Measurements from ENCODE around the gene TMEM190.

TMEM190 gene

DNA sequence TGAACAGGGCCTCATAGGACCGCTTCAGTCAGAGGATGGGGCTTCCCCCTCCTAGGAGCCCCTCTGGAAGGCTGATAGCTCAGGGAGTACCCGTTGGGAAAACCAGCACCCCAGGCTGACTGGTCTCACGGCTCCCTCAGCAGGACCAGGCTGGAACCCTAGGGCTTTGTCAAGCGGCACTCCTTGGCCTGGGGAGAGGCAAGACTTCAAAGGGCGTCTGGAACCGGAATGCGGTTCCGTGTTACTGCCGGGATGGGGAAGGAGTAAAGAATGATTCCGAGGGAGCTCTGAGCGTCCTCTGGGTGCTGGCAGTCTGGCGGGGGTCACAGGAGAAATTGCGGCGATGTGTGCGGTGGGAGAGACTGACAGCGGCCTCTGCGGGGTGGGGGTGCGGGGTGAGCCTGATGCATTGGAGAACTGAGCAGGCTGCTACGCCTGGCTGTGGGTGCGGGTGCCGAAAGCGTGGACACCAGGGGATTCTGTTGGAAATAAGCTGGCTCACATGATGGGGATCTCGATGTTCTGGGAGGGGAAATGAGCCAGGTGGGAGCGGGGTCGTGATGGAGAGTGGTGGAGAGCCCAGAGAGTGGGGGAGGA is 24.0 kb upstream of the TMEM190 start:
- no peak for DNase-seq

DNA sequence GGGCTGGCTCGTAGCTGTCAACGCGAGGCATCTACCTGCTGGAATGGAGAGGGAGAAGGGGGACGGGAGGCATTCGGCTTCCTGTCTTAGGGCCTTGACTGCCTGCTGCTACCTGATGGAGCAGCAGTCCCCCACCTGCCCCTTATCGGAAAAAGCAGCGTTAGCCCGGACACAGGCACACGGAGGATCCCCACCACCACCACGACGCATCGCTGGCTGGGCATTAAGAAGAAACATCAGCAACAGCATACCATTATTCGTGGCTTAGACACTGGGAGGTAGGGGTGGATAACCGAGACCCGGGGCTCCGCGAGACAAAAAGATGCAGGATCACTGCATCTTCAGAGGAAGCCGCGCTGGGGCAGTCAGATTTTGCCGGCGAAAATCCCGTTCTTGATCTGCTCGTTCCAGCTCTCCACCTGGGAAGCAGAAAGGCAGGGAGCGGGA is 23.2 kb upstream of the TMEM190 start:
- DNase-seq = no peak

DNA sequence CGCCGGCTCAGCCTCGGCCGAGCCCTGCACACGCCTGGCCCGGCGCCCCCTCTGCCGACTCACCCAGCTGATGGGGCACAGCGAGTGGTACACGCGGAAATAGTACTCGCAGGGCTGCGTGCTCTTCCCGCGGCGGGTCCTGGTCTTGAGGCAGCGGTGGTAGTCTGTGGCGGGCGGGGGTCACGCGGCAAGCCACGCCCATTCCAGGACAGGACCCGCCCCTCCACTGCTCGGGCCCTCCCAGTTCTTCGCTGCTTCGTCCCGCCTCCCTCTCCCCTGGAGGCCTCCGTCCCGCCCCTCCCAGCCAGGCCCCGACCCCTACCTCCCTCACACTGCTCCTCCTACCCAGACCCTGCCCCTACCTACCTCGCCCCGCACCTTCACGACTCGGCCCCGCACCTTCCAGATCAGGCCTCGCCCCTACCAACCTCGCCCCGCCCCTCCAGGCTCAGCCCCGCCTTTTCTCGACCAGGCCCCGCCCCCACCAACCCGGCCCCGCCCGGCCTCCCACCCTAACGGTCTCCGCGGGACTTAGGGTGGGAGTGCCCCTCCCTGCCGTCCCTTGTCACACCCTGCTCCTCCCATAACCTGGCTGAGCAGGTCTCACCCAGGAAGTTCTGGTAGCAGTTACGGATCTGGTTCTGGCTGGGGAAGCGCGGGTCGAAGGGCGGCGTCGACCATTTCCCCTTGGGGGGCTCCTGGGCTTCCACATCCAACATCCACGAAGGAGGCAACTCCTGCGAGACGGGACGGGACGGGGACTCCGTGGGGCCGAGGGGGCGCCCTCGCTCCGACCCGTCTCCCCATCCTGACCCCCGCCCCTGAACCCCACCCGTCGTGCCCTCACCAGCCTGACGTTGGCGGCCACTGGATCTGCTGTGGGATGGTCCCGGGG is 22.6 kb upstream of the TMEM190 start:
- DNase-seq = peak; percentile 42

DNA sequence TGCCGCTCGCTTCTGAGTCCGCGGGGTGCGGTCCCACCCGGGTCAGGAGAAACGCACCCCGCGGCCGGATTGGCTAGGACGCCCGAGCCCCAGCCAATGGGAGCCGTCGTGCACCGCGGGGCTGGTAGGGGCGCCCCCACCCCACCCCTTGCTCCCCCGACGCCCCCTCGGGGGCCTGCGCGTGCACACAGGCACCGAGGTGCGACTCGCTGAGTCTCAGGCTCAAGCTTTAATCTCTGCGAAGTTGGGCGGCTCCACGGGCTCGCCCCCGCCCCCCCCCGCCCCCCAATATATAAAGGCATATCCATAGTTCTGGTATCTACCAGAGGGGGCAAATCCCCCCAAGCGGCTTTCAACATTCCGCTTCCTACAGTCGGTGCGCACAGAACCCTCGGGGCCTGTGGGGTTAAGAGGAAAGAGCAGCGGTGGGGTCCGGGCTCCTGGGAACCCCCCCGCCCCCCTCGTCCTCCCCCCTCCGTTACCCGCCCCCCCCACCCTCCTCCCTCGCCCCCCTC is 21.9 kb upstream of the TMEM190 start, which contains the start of gene COX6B2:
COX6B2 (minus strand) TSS at position 22 of the 515 bp plus-strand sequence. CDS start 198 bp downstream, outside the sequence.
- DNase-seq = no peak

GRCh38 chr19:55355213-55355821 is 21.3 kb upstream of the TMEM190 start:
- DNase-seq = no peak

- DNase-seq = no peak
Measured at GRCh38 chr19:55358493-55358892, 18.1 kb upstream of the TMEM190 start.

GRCh38 chr19:55358943-55359908 is 17.4 kb upstream of the TMEM190 start:
- no peak for DNase-seq

DNA sequence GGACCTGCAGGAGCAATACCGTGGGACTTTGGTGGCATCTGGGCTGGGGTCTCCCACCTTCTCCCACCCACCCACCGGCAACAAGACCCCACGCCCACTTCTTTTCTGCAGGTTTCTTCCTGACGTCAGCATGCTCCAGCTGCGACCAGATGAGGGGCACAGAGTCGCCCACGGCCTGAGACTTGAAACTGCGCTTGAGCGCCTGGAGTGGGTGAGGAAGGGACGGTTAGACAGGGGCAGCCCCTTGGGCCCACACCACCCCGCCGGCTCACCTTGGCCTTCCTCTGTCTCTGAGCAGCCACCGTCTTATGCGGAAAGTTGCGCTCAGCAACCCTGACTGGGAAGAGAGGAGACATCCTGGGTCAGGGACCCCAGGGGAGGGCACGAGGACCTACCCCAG is 15.7 kb upstream of the TMEM190 start:
- no peak for DNase-seq

DNA sequence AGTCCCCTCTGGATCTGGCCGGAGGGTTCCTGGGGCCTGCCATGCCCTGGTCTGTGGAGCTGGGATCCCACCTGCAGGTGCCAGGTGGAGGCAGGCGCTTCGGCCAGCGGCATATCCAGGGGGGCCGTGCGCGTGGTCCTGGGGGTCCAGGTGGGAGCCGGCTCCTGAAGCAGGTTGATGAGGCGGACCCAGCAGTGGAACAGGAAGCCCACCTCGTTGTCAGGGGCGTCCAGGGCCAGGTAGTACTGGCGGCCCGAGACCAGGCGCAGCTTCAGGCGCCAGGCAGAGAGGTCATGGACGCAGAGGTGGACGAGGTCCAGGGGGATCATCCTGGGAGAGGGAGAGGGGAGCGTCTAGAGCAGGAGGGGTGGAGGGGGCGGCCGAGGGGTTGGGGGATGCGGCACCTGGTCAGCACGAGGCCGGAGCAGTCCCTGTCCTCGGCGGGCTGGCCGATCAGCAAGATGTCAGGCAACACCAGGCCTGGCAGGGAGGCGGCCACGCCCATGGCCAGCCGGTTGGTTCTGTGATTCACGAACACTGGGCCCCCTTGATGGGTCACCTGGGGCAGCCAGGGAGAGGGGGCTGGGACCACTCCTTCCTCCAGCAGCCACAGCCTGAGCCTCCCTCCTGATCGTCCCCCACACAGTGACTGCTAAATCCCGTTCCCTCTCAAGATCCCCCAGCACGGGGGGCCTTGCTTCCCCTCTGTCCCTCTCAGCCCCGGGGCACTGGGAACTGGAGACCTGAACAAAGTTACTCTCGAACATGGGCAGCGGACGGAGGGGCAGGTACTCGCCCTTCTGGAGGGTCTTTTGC is 14.2 kb upstream of the TMEM190 start:
- DNase-seq = no peak

DNA sequence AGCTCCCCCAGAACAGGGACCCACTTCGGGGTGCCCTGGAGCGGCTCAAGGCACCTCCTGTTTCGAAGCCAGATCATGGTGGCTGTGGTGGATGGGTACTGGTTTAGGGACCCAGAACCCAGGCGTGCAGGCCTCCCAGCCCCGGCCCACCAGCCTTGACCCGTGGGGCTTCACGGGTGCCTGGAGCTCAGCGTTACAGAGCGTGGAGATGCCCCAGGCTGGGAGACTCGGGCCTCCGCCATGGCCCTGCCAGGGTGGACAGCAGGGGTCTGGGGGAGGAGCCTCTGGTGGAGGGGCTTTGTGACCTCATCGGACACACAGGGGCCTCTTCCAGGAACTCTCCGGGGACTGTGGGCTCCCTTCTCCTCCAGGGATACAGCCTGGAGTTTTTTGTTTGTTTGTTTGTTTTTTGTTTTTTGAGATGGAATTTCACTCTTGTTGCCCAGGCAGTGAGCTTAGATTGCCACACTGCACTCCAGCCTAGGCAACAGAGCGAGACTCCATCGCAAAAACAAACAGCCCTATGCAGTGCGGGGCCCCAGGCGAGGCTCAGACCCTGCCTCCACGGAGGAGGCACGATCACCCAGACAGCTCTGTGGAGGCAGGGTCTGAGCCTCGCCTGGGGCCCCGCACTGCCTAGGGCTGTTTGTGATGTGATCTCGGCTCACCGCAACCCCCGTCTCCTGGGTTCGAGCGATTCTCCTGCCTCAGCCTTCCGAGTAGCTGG is 13.5 kb upstream of the TMEM190 start, which contains the start of gene GARIN5B:
GARIN5B (minus strand) TSS at position 271 of the 727 bp plus-strand sequence; CDS start at position 77, 194 bp downstream.
- no peak for DNase-seq

DNA sequence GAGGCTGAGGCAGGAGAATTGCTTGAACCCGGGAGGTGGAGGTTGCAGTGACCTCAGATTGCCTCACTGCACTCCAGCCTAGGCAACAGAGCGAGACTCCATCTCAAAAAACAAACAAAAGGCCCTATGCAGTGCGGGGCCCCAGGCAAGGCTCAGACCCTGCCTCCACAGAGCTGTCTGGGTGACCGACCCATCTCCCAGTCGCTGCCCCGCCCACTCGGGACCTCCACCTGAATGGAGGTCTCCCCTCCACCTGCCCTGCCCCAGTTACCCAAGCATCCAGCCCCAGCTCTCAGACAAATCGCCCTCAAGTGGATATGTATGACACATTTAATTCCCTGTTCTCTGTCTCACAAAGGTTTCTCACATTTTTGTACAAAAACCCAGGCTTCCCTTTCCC is 11.4 kb upstream of the TMEM190 start:
- DNase-seq = no peak

- no peak for DNase-seq
Measured at GRCh38 chr19:55365964-55366363, 10.7 kb upstream of the TMEM190 start.

DNA sequence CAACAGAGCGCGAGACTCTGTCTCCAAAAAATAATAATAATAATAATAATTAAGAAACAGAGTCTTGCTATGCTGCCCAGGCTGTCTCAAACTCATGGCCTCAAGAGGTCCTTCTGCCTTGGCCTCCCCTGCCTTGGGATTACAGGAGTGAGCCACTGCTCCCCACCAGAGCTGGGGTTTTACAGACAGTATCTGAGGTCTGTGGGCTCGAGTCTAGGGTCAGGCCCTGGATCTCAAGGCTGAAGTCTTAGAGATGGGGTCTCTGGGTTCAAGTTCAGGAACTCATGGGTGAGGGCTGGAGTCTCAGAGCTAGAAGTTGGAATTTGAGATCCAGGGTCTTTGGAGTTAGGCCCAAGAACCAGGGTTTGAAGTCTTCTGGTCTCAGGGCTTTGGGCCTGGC is 9.8 kb upstream of the TMEM190 start:
- no peak for DNase-seq

DNA sequence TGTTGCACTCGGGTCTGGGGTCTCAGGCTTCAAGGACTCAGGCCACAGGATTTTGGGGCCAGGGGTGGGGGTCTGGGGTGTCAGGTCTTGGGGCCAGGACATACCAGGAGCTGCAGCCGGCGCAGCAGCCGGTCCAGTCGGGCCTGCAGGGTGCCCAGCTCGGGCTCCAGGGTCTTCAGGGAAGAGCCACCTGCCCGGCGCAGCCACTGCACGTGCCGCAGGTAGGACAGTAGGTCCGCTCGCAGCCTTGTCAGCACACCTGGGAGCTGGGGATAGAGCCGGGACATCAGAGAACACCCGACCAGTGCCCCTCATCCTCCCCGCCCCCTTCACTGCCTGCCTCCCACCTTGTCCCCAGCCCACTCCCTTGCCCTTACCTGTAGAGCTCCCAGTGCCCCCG is 8.5 kb upstream of the TMEM190 start:
- no peak for DNase-seq

DNA sequence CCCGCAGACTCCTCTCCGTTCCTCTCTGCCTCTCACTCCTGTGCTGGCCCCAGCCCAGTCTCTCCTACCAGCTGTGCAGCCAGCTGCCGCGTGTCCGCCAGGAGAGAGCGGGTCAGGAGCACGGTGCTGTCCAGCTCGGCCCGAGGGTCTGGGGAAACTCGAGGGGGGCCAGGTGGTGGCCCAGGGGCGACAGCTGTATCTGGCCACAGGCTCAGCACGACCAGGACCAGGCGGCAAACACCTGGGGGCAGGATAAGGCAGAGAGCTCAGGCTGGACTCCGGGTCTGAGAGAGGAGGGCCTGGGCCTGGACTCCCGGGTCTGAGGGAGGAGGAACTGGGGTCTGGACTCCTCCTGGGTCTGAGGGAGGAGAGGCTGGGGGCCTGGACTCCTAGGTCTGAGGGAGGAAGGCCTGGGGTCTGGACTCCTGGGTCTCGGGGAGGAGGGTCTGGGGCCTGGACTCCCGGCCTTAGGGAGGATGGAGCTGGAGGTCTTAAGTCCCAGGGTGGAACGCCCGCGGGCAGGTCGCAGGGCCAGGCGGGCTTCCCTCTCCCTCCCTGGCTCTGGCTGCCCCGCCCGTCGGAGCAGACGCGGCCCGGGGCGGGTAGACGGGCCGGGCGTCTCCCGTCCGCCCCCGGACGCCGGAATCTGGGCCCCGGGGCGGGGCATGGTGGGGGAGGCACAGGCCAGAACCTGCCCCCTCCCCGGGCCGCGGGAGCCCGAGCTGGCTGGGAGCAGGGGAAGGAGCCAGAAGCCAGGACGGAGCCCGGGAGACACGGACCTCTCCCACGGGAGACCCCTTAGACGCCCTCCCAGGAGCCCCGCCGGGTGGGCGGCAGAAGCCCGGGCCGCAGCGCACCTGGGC is 7.7 kb upstream of the TMEM190 start:
- no peak for DNase-seq

DNA sequence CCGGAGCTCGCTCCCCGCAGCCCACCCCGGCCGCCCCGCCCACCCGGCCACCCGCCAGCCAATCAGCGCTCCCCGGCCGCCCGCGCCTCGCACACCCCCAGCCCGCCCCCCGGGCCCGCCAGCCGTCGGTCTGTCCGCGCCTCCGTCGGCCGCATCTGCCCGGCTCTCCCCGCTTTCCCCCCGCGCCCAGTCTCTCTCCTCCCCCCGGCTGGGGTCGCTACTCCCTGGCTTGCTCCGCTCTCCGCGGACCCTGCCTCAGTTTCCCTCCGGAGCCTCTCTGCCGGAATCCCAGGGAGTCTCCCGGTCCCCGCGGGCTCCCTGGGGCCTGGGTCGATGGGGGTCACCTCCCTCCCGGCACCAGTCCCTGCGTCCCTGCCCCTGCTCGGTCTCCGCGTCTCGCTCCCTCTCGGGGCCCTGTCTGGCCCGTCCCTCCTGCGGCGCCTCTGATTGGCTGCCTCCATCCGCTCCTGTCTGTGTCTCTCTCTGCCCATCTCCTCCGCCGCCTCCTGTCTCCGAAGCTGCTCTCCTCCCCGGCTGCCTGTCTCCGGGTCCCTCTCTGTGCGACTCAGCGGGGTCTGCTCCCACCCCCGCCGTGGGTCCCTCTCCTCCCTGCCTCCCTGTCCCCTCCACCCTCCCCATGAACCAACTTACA is 6.8 kb upstream of the TMEM190 start:
- DNase-seq = no peak

- no peak for DNase-seq
Measured at GRCh38 chr19:55370305-55370988, 6.2 kb upstream of the TMEM190 start, which contains the start of gene IL11. TSS of gene IL11 (minus strand) at chr19:55370463. CDS start at chr19:55370310, 153 bp downstream.
